NCI-H146 treated with DMSO at 0.1 percent for 48 hours (cell line): ENCODE results near the gene KIAA2012.
"Not testable (repeated sequence)": the region's sequence is repeated elsewhere in the genome, so short reads cannot be mapped to it uniquely, and the experiment has no call there.

Experiments
- DNase-seq: peaks from one replicate; lab custom pipeline; 2025; ENCODE audit not compliant: unreplicated experiment; lab: John Stamatoyannopoulos, UW

KIAA2012 gene

GRCh38 chr2:202187570-202187969, 114.5 kb downstream of the KIAA2012 start:
- no peak for DNase-seq

- no peak for DNase-seq
Measured at GRCh38 chr2:202193305-202193704, 120.2 kb downstream of the KIAA2012 start.

GRCh38 chr2:202193881-202194353, 120.9 kb downstream of the KIAA2012 start:
- no peak for DNase-seq

- no peak for DNase-seq
Measured at GRCh38 chr2:202194418-202194817, 121.4 kb downstream of the KIAA2012 start.

GRCh38 chr2:202196727-202197126, 123.7 kb downstream of the KIAA2012 start:
- no peak for DNase-seq

- DNase-seq, result no peak
Measured at GRCh38 chr2:202201220-202202160, 128.4 kb downstream of the KIAA2012 start.

- no peak for DNase-seq
Measured at GRCh38 chr2:202203348-202203747, 130.3 kb downstream of the KIAA2012 start.

GRCh38 chr2:202204855-202205254, 131.8 kb downstream of the KIAA2012 start:
- DNase-seq, result no peak

GRCh38 chr2:202208526-202208925, 135.5 kb downstream of the KIAA2012 start:
- no peak for DNase-seq

GRCh38 chr2:202215179-202215578, 142.1 kb downstream of the KIAA2012 start:
- DNase-seq, result no peak

GRCh38 chr2:202221873-202222272, 148.8 kb downstream of the KIAA2012 start:
- no peak for DNase-seq

- DNase-seq, result peak; percentile 5
Measured at GRCh38 chr2:202237787-202238233, 164.8 kb downstream of the KIAA2012 start.

- peak; percentile 76 for DNase-seq
Measured at GRCh38 chr2:202238234-202239197, 165.5 kb downstream of the KIAA2012 start, which contains the start of gene SUMO1. TSS of gene SUMO1 (minus strand) at chr2:202238597. CDS start at chr2:202238451, 146 bp downstream.

- DNase-seq, result not testable (repeated sequence)
Measured at GRCh38 chr2:202247710-202248109, 174.7 kb downstream of the KIAA2012 start.

- no peak for DNase-seq
Measured at GRCh38 chr2:202249521-202250253, 176.6 kb downstream of the KIAA2012 start.

GRCh38 chr2:202251494-202251893, 178.4 kb downstream of the KIAA2012 start:
- DNase-seq, result no peak
